GM19328 (cell line): Measurements from ENCODE around the gene PARP1.
"Not testable (repeated sequence)": the region's sequence is repeated elsewhere in the genome, so short reads cannot be mapped to it uniquely, and the experiment has no call there.

Experiments
- ATAC-seq: cut with Tn5 transposase; IDR thresholded peaks from one replicate; pipeline ENCODE4 v1.9.1; 2021; ENCODE audit warnings: mild to moderate bottlenecking, moderate library complexity; ENCODE audit not compliant: unreplicated experiment

Gene PARP1

GRCh38 chr1:226407497-226408284 lies at the start of gene PARP1:
Gene PARP1, minus strand, starts transcription at chr1:226408093. Its CDS starts 164 bp downstream, at chr1:226407929.
- peak; percentile 83 for ATAC-seq

- no peak for ATAC-seq
These were observed 49.4 kb upstream of the PARP1 start for GRCh38 chr1:226457307-226457712.

DNA sequence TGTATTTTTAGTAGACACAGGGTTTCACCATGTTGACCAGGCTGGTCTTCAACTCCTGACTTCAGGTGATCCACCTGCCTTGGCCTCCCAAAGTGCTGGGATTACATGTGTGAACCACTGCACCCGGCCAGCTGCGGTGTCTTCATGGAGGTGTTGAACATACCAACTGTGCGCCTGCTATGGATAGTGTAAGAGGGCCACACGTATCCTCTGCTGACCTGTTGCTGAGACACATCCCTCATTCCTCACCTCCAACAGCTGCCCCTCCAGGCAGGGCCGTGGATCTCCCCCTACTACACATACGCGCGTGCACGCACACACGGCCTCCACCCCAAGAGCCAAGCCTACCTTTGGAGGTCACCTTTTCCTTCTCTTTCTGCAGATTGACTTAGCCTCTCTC lies 48.0 kb upstream of the PARP1 start:
- ATAC-seq: no peak

DNA sequence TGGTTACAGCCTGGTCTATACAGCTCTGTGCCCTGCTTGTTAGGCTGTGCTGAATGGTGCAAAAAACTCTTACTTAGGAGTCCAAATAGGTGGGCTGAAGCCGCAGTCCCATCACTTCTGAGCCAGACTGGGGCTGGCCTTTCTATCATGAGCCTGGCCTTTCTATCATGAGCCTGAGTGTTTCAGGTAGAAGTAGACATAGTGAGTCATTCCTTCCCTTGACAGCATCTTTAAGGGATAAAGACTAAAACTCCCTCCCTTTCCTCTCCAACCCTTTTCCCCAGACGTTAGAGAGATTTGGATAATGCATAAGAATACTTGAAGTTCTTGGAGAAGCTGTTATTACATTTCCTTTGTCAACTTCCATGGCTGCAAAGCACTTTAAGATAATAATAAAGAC lies 46.5 kb upstream of the PARP1 start:
- ATAC-seq: no peak

GRCh38 chr1:226453015-226453704 lies 45.3 kb upstream of the PARP1 start:
- no peak for ATAC-seq

- no peak for ATAC-seq
These were observed 42.8 kb upstream of the PARP1 start for GRCh38 chr1:226450688-226451087.

DNA sequence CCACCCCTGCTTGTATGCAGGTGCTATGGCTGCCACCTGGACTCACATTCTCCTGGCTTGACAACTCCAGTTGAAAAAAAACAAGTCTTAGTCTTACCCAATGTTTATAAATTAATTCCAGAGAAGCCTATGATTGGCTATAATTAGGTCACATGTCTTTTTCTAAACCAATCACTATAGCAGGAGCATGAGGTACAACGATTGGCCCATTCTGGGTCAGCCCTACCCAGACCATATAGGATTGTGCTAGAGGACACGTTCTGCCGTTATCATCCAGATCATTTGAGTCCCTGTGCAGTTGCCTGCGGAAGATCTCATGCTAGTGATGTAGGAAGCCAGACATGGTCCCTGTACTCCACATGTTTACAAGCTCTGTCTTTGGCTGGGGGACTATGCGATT lies 41.9 kb upstream of the PARP1 start:
- ATAC-seq: no peak

DNA sequence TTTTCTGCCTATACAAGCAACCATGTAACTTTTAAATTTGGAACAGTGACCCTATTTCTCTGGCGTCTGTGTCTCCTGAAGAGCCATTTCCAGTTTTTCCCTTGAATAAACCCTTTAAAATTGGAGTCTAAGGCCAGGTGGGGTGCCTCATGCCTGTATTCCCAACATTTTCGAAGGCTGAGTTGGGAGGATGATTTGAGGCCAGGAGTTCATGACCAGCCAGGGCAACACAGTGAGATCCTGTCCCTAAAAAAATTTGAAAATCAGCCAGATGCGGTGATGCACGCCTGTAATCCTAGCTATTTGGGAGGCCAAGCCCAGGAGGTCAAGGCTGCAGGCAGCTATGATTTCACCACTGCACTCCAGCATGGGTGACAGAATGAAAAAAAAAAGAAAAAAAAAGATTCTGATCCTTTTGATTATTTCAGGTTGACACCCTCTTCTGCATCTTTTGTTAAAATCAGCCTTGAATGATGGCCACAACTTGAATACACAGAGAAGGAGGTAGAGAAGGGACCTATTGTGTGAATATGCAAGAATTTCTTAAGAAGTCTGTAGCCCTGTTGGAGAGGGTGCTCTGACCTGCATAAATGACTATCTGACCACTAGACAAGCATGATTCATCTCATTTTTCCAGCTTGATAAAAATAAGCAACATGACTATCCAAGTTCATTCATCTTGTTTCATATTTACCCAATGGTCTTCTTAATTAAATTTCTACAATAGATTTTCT lies 40.2 kb upstream of the PARP1 start:
- ATAC-seq: no peak

DNA sequence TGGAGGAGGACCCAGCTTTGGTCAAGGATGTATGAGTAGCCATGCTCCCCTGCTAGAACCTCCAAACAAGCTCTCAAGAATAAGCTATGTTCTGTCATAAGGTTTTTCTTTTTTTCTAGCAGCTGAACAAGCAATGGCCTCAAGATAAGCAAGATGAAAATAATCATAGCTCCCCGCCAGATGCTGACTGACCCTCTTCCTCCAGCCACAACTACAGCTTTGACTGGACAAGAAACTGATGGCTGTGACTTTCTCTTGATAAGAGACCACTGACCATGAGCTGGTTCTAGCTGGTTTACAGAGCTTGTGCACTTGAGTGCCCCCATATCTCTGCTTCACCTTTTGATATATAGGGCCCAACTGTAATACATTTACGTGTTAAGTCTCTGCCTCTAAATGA lies 38.2 kb upstream of the PARP1 start:
- no peak for ATAC-seq

- ATAC-seq: peak; percentile 99
These were observed 37.0 kb upstream of the PARP1 start for GRCh38 chr1:226444901-226445300.

GRCh38 chr1:226443439-226443838 lies 35.5 kb upstream of the PARP1 start:
- ATAC-seq: no peak

DNA sequence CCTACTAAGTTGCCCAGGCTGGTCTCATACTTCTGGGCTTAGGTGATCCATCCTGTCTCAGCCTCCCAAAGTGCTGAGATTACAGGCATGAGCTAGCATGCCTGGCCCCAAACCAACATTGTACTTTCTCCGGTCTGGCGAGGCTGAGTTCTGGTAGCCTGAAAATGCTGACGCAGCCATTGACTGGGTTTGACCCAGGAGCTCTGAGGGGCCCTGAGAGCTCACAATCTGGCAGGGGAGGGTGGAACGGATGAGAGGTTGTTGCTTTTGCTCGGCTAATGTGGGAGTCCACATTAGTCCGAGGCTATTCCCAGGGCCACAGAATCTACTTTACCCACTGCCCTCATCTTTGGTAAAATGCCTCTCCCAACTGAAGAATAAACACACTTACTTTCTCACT lies 35.1 kb upstream of the PARP1 start:
- no peak for ATAC-seq

DNA sequence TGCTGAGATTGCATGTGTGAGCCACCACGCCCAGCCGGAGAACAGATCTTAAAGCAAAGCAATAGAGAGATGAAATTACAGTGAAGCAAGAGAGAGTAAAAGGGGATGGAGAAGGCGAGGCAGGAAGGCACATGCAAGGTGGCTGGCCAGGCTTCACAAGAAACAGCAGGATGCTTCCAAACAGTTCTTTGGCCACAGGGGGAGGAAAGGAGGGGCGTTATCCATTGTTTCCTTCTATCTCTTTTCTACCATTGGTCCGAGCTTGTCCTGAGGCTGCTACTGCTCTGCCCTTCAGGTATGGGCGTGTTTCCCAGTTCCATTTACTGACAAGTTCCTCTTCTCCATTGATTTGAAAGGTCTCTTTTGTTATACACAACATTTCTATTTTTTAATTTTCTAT lies 33.7 kb upstream of the PARP1 start:
- ATAC-seq: no peak

- ATAC-seq: no peak
These were observed 32.6 kb upstream of the PARP1 start for GRCh38 chr1:226440512-226440911.

DNA sequence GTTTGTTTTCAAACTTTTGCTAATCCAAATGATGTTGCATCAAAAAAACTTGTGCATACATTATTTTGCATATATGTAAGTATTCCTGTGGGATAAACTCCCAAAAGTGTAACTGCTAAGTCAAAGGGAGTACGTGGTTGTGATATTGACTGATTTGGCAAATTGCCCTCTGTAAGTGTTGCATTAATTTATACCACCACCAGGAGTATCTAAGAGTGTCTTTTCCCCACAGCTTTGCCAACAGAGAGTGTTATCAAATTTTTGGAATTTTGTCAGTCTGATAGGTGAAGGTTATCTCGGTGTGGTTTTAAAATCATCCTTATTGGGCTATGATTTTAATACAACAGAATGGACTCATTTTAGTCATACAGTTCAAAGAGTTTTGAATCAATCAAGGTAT lies 30.1 kb upstream of the PARP1 start:
- ATAC-seq: no peak

- ATAC-seq: no peak
These were observed 29.1 kb upstream of the PARP1 start for GRCh38 chr1:226436855-226437491.

DNA sequence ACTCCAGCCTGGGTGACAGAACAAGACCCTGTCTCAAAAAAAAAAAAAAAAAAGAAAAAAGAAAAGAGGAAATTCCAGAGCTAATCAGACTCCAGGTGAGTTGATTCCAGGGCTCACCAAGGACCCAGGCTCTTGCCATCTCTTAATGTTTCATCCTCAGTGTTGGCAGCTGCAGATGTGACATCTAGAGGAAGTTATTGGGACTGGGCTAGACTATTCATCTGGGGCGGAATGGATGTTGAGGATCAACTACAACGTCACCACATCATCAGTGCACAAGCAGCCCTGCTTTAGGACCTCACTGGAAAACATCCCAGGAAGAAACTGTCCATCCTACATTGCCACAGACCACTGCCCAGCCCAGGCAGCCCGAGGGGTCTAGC lies 28.6 kb upstream of the PARP1 start:
- no peak for ATAC-seq

DNA sequence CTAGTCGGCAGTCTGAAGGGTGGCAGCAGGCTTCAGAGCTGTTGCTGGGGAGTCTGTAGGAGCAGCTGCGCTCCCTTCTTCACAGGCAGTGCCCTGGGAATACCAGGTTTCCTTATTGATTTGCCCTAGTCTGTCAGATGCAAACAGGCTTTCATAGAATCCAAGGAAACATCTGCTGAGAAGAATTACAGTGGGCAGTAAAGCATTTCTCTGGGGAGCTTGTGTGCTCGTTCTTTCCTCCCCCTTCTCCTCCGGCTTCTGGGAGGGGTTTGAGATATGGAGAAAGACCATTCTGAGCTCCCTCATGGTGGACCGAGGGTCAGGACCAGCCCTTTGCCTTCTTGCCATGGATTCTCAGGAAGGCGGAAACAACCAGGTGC lies 25.4 kb upstream of the PARP1 start:
- ATAC-seq: no peak

GRCh38 chr1:226432586-226433340 lies 24.9 kb upstream of the PARP1 start:
- ATAC-seq: no peak

DNA sequence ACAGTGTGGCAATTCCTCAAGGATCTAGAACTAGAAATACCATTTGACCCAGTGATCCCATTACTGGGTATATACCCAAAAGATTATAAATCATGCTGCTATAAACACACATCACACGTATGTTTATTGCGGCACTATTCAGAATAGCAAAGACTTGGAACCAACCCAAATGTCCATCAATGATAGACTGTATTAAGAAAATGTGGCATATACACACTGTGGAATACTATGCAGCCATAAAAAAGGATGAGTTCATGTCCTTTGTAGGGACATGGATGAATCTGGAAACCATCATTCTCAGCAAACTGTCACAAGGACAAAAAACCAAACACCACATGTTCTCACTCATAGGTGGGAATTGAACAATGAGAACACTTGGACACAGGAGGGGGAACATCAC lies 24.0 kb upstream of the PARP1 start:
- not testable (repeated sequence) for ATAC-seq
